ENCODE data around the gene OBSCN.

GRCh38 chr1:228318823-228319241, 111.0 kb downstream of the OBSCN start:
- no peak for TF ChIP-seq CTCF (IDR thresholded peaks at IDR 0.05; ENCODE audit: low read length)
- no peak for TF ChIP-seq EZH2 (IDR thresholded peaks at IDR 0.05; ENCODE audit: borderline replicate concordance, low read length)
